ENCODE measurements around the gene HYAL2. TPM values are rescaled to one million over a fixed set of nuclear protein-coding genes. Genes with fewer than 3 reads are reported as not detected.

The HYAL2 gene, protein sequence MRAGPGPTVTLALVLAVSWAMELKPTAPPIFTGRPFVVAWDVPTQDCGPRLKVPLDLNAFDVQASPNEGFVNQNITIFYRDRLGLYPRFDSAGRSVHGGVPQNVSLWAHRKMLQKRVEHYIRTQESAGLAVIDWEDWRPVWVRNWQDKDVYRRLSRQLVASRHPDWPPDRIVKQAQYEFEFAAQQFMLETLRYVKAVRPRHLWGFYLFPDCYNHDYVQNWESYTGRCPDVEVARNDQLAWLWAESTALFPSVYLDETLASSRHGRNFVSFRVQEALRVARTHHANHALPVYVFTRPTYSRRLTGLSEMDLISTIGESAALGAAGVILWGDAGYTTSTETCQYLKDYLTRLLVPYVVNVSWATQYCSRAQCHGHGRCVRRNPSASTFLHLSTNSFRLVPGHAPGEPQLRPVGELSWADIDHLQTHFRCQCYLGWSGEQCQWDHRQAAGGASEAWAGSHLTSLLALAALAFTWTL
- total RNA-seq (2022; extraction: Qiagen RNA extraction): 17.4 to 28.8 TPM (median 25.6 TPM) in 5 replicates

DNA sequence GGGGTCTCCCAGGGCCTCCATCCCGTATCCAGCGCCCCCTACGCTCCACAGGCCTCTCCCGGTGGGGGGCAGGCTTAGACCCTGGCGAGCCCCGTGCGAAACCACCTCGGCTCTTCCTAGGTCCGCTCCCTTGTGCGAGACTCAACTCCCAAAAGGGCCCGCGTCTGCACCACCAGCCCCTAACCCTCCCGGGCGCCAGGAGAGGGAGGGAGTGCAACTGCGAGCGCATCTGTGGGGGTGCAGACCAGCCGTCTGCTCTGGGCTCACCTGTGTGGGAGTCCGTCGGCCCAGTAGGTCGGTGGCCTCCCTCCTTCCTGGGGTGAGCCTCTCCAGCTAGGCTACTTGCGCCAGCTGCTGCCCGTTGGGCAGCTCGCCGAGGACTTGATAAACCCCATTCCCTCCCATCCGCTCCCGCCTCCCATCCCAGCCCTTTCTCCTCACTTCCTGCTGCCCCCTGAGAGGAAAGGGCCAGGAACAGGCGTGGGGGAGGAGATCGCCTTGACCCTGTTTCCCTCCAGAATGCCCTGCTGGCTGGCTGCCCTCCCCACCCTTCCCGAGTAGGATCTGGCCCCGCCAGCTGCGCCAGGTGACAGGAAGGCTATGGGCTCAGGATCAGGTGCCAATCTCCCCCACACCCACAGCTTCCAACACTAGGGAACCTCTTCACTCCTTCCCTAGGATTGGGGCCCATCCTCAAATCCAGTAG lies at the start of gene HYAL2:
HYAL2 (minus strand) TSS at position 360 of the 706 bp plus-strand sequence. CDS start 2,256 bp downstream, outside the sequence.

DNA sequence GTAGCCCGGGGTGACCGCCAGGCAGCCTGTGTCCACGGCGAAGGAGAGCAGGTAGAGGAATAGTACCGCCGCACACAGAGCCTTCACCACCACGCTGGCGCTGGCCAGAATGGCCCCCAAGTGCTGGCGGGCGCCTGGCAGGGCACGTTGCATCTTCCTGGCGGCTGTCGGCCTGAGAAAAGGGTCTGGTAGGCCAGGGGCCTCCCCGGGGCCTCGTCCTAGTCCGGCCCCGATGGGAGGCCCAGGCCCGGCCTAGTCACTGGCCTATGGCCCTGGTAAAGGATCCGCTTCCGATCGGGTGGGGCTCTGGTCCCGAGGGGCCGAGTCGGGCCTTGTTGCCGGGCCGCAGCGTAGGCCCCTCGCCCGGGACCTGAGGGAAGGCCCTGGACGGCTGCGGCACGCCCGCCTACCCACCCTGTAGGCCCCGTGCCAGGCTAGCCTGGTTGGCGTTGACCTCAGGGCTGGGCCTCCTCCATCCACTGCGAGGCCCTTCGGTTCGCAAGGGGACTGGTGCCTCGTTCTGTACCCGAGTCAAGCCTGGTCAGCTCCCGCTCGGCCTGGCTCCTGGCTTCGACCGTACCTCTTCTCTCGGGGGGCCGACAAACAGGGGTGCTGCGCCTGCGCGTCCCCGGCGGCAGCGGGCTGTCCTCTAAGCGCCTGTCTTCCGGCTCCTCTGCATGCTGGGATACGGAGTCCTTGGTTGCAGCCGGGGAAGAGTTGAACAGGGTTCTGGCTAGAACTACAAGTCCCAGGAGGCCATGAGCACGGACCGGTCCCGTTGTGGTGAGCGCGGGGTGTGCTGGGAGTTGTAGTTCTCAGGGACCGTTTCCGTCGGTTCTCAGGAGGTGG lies 36.6 kb upstream of the HYAL2 start, which contains the start of gene TMEM115:
TMEM115 (minus strand) TSS at position 611 of the 849 bp plus-strand sequence; CDS start at position 153, 458 bp downstream.

DNA sequence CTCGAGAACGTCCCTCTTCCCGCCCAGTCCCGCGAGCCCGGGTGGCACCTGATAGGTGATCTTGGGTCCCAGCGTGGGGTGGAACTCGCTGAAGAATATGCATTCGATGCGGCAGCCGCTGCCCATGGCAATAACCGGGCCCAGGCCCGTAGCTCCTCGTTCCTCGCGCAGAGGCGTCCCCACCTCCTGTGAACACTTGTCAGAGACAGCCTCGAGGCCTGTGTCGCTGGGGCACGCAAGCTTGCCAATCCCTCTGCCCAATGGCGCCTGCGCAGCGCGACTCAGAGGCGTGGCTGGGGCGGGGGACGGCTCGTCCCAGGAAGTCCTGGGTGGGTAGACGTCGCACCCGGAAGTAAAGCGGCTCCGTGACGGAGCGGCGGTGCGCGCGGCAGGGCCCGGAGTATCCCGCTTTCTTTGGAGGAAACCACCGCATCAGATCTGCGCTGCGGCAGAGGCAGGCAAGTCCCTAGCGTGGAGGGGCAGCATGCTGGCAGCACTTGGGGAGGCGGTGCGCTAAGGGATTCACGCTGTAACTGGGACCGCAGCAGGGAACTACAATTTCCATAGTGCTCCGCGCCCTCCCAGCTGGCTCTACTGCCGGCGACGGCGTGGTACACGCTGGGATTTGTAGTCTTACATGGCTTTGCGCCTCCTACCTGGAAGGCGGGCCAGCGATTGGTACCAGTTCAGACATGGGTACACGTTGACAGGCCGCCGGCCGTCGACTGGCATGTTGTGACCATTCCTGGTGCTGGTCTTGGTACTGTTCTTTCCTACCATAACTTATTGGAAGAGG lies 28.2 kb upstream of the HYAL2 start, which contains the start of the genes CYB561D2 and NPRL2:
CYB561D2 (plus strand) TSS at position 336 of the 796 bp plus-strand sequence. CDS start 572 bp downstream, outside the sequence.
NPRL2 (minus strand) TSS at position 249 of the 796 bp plus-strand sequence; CDS start at position 126, 123 bp downstream.

DNA sequence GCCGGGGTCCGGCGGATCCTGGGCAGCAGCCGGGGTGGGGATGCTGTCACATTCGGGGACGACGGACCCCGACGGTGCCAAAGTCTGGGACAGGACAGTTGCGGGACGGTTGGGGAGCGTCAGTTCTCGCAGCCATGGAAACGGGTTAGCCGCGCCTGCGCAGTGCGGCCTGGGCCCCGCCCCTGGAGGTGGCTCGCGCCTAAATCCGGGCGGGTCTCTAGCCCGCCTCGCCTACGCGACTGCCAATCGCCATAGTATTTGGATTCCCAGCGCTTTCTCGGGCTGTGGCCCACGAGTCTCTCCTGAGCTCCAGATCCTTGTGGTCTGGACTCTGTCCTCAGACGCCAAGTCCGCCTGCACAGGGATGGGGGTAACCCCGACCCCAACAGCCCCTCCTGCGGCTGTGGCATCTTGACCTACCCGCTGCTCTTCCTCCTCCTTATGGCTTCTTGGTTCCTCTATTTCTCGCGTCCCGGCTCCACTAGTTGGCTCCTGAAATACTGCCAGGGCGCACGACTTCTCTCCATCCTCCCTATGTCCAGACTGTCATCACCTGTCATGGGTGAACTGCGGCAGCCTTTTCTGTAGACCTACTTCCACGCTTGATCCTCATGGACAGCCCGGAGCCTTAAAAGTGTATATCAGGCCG lies 23.2 kb upstream of the HYAL2 start, which contains the start of gene ZMYND10:
ZMYND10 (minus strand) TSS at position 147 of the 649 bp plus-strand sequence. CDS start 153 bp downstream, outside the sequence.

DNA sequence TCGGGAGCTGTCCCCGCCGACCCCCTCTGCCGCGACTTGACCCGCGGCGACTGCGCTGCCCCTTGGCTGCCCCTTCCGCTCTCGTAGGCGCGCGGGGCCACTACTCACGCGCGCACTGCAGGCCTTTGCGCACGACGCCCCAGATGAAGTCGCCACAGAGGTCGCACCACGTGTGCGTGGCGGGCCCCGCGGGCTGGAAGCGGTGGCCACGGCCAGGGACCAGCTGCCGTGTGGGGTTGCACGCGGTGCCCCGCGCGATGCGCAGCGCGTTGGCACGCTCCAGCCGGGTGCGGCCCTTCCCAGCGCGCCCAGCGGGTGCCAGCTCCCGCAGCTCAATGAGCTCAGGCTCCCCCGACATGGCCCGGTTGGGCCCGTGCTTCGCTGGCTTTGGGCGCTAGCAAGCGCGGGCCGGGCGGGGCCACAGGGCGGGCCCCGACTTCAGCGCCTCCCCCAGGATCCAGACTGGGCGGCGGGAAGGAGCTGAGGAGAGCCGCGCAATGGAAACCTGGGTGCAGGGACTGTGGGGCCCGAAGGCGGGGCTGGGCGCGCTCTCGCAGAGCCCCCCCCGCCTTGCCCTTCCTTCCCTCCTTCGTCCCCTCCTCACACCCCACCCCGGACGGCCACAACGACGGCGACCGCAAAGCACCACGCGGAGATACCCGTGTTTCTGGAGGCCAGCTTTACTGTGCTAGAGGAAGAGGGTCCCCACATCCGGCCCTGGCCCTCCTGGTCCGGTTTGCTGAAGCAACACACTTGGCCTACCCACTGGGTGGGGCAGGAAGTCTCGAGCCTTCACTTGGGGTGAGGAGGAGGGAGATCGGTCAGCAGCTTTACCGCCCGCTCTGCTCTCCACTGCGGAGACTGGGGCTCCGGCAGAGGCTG lies 18.1 kb upstream of the HYAL2 start, which contains the start of gene RASSF1:
RASSF1 (minus strand) TSS at position 389 of the 882 bp plus-strand sequence; CDS start at position 358, 31 bp downstream.

DNA sequence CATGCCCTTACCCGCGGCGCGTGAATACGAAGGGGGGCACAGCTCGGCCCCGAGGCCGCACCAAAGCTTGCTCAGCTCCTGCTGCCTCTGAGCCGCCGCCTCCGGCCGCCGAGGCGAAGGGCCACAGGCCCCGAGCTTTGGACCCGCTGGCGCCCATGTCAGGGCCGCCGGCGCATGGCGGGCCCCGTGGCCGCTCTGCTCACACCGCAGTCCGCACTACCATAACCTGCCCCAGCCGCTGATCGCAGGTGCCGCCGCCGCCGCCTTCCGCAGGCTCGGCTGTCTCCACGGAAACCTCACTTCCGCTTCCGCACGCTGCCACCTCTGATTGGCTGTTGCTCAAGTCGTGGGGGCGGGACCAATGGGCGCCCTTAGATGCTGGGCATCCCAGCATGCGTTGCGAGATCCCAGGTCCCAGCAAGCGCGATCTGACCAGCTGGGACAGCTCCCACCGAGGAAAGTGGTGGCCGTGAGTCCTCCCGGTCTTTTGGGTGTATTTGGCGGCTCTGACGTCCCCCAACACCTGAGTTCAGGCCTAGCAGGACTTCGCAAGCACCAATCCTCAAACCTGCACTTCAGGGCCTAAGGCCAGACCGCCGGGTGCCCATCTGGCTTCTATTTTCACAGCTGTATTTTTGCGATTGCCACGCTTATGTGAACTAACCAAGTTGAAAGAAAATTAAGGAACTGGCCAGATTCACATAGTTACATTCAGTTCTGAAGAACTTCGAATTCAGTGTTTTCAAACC lies 5.6 kb upstream of the HYAL2 start, which contains the start of gene TUSC2:
TUSC2 (minus strand) TSS at position 281 of the 749 bp plus-strand sequence; CDS start at position 157, 124 bp downstream.

DNA sequence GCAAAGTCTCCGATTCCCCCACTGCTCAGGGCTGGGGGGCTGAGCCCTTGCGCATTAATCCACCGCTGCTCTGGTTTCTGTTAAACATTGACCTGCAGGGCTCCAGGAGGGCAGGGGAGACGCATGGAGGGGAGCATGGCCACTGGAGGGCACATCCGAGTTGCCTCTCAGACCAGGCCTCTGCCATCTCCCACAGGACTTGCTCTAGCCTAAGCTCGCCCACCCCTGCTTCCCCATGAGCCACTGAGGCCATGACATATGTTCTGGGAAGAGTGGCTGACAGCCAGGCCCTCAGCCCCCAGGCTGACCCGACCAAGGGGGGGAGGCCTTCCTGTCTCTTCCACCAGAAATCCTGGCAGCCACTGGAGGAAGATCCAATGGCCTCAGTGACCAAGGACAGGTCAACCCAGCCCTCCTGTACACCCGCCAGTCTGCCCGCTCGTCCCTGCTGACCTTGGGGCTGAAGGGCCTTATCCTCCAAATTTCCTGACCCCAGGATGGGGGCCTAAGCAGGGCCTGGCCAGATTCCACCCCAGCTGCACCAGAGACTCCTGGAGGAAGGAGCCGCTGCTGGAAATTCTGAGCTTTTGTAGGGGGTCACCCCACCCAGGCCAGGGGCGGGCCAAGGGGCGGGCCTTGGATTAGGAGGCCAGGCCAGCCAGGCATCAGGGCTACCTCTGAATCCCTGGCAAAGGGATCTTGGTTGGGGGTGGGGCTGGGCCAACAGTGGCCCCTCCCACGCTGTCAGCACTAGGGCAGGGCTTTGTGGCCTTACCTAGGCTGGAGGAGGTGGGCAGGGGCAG lies 19.3 kb downstream of the HYAL2 start, which contains the start of gene HYAL1:
HYAL1 (minus strand) TSS at position 562 of the 803 bp plus-strand sequence. CDS start 618 bp downstream, outside the sequence.

DNA sequence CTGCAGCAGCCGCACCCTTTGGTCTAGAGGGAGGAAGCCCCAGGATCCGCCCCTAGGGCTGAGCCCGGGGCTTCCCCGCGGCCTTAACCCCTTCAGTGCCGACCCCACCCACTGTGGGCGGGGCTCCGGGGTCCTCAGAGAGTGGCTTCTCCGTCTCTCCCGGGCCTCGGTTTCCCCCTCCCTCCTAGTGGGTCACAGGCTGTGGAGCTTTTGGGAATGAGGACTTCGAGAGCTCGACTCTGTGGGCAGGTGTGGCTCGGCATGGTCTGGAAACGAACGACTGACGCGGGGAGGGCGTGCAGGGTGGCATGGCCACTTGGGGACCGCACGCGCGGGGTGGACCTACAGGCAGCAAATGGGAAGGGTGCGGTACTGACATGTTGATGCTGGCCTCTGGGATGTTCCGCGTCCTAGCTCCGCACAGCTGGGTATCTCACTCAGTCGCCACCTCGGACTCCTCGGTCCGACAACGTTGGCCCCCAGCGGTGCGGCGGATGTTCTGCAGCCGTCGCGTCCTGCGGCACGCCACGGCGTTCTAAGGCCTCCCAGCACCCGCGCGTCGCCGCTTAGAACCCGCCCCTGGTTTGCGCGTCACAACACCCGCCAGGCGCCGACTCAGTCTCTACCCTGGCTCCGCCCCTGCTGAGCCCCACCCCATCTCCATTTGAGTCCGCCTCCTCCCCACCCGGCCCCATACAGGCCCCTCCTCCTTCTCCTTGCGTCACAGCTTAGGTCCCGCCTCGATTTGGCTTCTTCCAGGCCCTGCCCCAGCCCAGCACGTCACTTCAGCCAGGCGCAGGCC lies 23.5 kb downstream of the HYAL2 start, which contains the start of the genes HYAL3 and NAA80:
HYAL3 (minus strand) TSS at position 570 of the 802 bp plus-strand sequence. CDS start 3,803 bp downstream, outside the sequence.
NAA80 (minus strand) TSS at position 570 of the 802 bp plus-strand sequence. CDS start 1,942 bp downstream, outside the sequence.

DNA sequence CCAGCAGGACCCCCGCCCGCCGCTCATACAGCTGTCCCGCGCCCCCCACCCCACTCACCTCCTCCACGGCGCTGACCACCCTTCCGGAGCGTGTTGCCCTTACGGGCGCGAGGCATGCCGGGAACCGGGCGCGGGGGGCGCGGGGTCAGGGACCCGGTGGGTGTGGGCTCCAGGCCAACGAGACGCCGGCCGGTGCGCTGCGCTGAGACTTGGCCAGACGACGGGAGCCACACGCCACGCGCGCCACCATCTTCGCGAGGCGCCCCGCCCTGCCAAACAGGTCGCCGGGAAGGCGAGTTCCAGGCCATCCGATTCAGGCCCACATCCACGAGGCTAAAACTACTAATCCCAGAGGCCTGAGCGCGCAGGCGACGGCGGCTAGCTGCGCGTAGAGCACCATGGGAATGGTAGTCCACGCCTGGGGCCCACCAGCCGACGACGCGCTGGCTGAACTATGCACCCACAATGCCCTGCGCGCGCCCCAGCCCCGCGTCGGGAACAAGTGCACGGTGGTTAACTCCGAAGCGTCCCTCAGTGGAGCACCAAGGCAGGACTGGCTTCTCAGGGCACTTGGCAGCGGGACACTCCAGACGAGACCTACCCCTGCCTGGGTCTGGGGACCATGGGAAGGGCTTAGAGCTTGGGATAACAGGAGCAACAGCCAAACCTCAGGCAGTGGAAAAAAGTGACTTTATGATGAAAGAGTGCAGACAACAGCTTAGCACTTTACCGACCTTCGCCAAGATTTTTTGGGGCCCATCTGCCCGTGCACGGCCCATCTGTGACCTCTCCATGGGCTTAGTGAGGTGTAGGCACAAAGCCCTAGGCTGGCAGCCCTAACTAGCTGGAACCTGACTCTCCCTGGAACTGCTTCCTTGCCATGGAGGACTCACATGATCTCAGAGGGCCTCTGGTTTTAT lies 30.1 kb downstream of the HYAL2 start, which contains the start of gene IFRD2:
IFRD2 (minus strand) TSS at position 271 of the 920 bp plus-strand sequence; CDS start at position 116, 155 bp downstream.

DNA sequence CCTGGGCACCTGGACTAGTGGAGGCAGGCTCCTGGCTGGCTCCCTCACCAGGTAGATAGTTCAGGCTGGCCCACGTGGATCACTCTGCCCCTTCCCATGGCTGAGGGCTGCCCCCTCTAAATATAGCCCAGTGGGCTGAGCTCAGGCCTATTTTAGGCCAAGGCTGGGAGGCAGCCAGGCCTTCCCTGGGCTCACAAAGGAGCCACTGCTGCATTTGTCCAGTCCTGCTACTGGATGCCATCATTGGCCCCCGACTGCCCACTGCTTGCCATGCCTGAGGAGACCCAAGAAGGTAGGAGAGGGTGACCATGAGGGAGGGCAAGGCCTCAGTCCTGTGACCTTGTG lies 43.7 kb downstream of the HYAL2 start, which contains the start of gene LSMEM2:
LSMEM2 (plus strand) TSS at position 208 of the 345 bp plus-strand sequence; CDS start at position 235, 27 bp downstream.

DNA sequence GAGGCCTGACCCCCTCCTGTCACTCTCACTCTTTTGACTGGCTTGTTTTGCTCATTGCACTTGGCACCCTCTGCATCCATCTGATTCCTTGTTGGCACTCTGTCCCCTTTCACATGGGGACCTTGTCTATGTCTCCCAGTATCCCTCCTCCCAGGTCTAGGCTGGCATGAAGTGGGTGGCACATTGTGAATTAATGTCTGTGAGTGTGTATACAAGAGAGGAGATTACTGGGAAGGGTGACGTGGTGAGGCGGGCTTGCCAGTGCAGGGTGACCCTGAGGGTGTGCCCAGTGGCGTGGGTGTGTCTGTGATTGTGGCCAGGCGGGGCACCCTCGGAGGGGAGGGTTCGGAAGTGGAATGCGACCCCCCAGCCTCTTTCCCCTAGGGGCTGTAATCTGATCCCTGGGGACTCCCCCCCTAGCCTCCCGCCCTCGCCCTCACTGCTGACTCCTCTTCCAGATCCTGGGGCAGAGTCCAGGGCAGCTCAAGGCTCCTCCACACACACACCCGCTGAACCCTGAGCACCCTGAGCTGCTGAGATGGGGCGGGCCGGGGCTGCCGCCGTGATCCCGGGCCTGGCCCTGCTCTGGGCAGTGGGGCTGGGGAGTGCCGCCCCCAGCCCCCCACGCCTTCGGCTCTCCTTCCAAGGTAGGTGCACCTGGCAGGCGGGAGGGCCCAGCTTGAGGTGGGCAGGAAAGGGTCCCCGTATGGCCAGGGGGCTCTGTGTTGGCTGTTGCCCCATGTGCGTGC lies 53.7 kb downstream of the HYAL2 start, which contains the start of gene SEMA3B:
SEMA3B (plus strand) TSS at position 445 of the 749 bp plus-strand sequence; CDS start at position 539, 94 bp downstream.

